Gastrocnemius medialis (tissue), 4 donors: Measurements from ENCODE around the gene UBC. TPM values are rescaled to one million over a fixed set of nuclear protein-coding genes. Genes with fewer than 3 reads are reported as not detected.

Experiments
- ATAC-seq, 2 donors: fragments of 150-250 bp; one replicate each; pipeline ENCODE4 v1.9.1; 2016
- DNase-seq, 2 donors: peaks; one replicate each; pipeline ENCODE4 v3.0.0-alpha.2; 2019
- H3K27ac ChIP-seq, 4 donors: fragments of 200-600 bp; sonication (generic); 1 replicate in 1 of 4; 2 replicates in 3 of 4; pipeline ENCODE4 v1.5.1; 2016 to 2018; ENCODE audit warnings: mild to moderate bottlenecking in 2 of 4, moderate library complexity in 1 of 4
- H3K27me3 ChIP-seq, 3 donors: fragments of 200-600 bp; sonication (generic) in 2 of 3; 1 replicate in 1 of 3; 2 replicates in 2 of 3; pipeline versions ENCODE4 v1.5.1 to v1.6.0; 2016 to 2019; ENCODE audit warnings: mild to moderate bottlenecking in 1 of 3, moderate library complexity in 1 of 3
- H3K36me3 ChIP-seq, 2 donors: fragments of 200-600 bp; sonication (generic) in 1 of 2; one replicate each; pipeline ENCODE4 v1.5.1; 2017 to 2018
- H3K4me1 ChIP-seq, 2 donors: fragments of 200-600 bp; sonication (generic) in 1 of 2; one replicate each; pipeline ENCODE4 v1.5.1; 2016 to 2017; ENCODE audit warnings: mild to moderate bottlenecking in 2 of 2
- H3K4me3 ChIP-seq, 4 donors: fragments of 200-600 bp; sonication (generic) in 3 of 4; 1 replicate in 1 of 4; 2 replicates in 3 of 4; pipeline ENCODE4 v1.5.1; 2016 to 2019; ENCODE audit warnings: mild to moderate bottlenecking in 2 of 4
- H3K9me3 ChIP-seq, 3 donors: fragments of 200-600 bp; sonication (generic) in 2 of 3; 1 replicate in 1 of 3; 2 replicates in 2 of 3; pipeline ENCODE4 v1.5.1; 2016 to 2019
- CTCF ChIP-seq, 5 experiments: fragments of 450-650 bp in 3 of 5; fragments of 200-600 bp in 2 of 5; sonication (generic) in 2 of 5; IDR thresholded peaks in 4 of 5; conservative IDR thresholded peaks in 1 of 5; 1 replicate in 4 of 5; 2 replicates in 1 of 5; pipeline ENCODE4 v1.5.1; 2016 to 2019; ENCODE audit warnings: antibody characterized with exemption in 5 of 5, mild to moderate bottlenecking in 3 of 5, moderate library complexity in 3 of 5
- POLR2A ChIP-seq, 2 donors: fragments of 450-650 bp; IDR thresholded peaks; one replicate each; pipeline ENCODE4 v1.6.1; 2017; ENCODE audit warnings: antibody characterized with exemption in 2 of 2, mild to moderate bottlenecking in 2 of 2, moderate library complexity in 2 of 2
- in situ Hi-C, 4 donors: fragments of 200-750 bp; cut with MboI; loops; one replicate each; pipeline versions ENCODE4 v1.15.0 to v1.8.0; 2017; ENCODE audit warnings: low sequenced_read_pairs in 4 of 4
- intact Hi-C: fragments of 100-400 bp; cut with DNase I; formaldehyde crosslinking; loops from one replicate; pipeline ENCODE4 v1.15.1; 2023; ENCODE audit warnings: low total_unique reads
- total RNA-seq, 4 donors: library from RNA; depleted of rRNA; stranded (reverse); fragments of >200 nt; gene quantifications; one replicate each; pipeline versions ENCODE4 v1.1.0 to v1.2.3, GENCODE V29; 2016

UBC gene
- total RNA-seq, 4 donors from 2014 or later = 3,173 to 12,805 (median 9,048) TPM

DNA sequence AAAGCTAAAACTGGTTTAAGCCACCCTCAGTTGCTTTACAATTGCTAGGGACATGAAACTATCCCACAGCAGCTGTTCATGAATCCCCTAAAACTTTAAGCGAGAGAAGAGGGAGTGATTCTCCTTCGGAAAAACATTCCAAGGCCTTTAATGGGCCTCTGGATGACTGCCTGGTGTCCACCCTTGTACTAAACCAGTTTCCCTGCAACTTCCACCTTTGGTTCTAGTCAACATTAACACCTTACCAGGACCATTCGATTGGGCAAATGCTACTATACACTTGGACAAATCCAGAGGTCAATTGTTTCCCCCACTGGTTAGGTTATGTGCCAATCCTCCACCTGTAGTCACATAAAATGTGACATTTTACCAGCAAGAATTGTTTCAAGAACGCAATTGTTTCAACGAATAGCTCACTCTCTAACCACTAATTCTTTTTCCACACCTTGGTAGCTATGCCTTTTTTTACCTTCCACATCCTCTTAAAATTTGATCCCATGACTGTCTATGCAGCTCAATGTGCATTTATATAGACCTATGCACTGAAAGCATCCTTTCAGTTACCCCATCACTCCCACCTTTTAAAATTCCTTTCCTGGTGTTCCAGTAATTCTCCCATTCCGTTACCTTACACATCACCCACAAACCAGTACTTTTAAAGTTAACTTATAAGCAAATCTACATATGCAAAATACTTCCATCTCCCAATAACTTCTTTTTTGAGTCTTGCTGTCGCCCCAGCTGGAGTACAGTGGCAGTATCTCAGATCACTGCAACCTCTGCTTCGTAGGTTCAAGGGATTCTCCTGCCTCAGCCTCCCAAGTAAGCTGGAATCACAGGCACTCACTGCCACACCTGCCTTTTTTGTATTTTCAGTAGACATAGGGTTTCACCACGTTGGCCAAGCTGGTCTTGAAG lies 3.6 kb downstream of the UBC start:
- peaks cover 17 to 21% of the 10 kb centered on the region in 2 donors for H3K4me1 ChIP-seq
- H3K4me3 ChIP-seq = peak overlapping the region; percentile 33 to 70 (median 50)
- TF ChIP-seq POLR2A (IDR thresholded peaks at IDR 0.05) (peak in 1 of 2 donors; percentile 43), CTCF (IDR thresholded peaks at IDR 0.05 in 4 of 5, conservative IDR thresholded peaks at IDR 0.05 in 1 of 5) (no peak)
- DNase-seq = peak in 1 of 2 donors; percentile 35
- in situ Hi-C loops (loop anchor here in 1 of 4 donors (25.0 kb wide), 1 partner anchor 874 kb away; no protein-coding TSS in a partner anchor), intact Hi-C loops (loop anchor here (10.0 kb wide), 1 partner anchor 516 kb away; no protein-coding TSS in a partner anchor)
- no peaks in the 10 kb centered on the region for H3K9me3 ChIP-seq
- no peaks in the 10 kb centered on the region for H3K27me3 ChIP-seq
- peak in 1 of 2 donors; percentile 1 for ATAC-seq
- H3K27ac ChIP-seq = peak overlapping the region; percentile 68 to 76 (median 70)
- H3K36me3 ChIP-seq = peaks cover 2 to 28% of the 10 kb centered on the region in 2 donors

GRCh38 chr12:124909831-124910560 lies 4.5 kb downstream of the UBC start:
- peak; percentile 5 to 6 for ATAC-seq
- intact Hi-C loops = loop anchor here (10.0 kb wide), 1 partner anchor 515 kb away; no protein-coding TSS in a partner anchor
- H3K4me3 ChIP-seq = peak overlapping the region in 3 of 4 donors; percentile 33 to 70 (median 58)

DNA sequence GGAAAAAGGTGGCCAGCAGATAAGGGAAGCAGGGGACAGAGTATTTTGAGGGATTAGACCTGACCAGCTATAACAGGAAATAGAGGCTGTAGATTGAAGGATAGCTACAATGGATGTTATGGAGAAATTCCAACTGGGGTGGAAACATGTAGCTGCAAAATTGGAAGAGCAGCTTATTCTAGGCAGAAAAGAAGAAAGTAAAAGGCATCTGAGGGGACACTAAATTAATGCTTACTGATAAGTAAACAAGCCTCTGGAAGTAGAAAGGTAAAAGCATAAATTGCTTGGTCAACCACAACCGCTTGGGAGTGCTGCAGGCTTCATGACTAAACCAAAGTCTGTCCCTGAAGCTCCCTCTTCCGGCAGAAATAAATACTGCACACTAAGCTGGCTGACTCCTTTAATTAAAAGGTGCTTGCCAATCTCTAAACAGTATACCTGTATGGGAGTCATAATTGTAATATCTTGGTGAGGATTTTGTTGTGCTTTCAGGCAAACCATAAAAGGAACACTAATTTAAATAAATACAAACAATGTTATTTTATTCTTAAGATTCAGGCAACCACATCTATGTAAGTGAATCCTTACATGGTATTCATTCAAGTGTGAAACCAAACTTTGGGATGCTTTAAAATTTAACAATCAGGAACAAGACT lies 7.7 kb downstream of the UBC start:
- no peak overlapping the region for H3K4me3 ChIP-seq
- in situ Hi-C loops = loop anchor here in 1 of 4 donors (25.0 kb wide), 1 partner anchor 869 kb away; no protein-coding TSS in a partner anchor
- TF ChIP-seq CTCF (IDR thresholded peaks at IDR 0.05 in 4 of 5, conservative IDR thresholded peaks at IDR 0.05 in 1 of 5) (peak; percentile 90 to 98 (median 97)), POLR2A (IDR thresholded peaks at IDR 0.05) (no peak)
- H3K4me1 ChIP-seq = peaks cover 29 to 32% of the 10 kb centered on the region in 2 donors
- DNase-seq (peak; percentile 88), ATAC-seq (peak; percentile 52)
- intact Hi-C loops = loop anchor here (1.0 kb wide), 1 partner anchor 34 kb away; no protein-coding TSS in a partner anchor
- H3K27me3 ChIP-seq = no peaks in the 10 kb centered on the region
- H3K27ac ChIP-seq = peak overlapping the region; percentile 56 to 78 (median 60)
- no peaks in the 10 kb centered on the region for H3K9me3 ChIP-seq
- peaks cover 0 to 12% of the 10 kb centered on the region in 2 donors for H3K36me3 ChIP-seq

More at GRCh38 chr12:124909831-124910560, 4.5 kb downstream of the UBC start:
- Histone ChIP-seq H3K4me1 (peaks cover 21 to 25% of the 10 kb centered on the region in 2 donors), H3K27ac (peak overlapping the region; percentile 68 to 76 (median 70)), H3K36me3 (peaks cover 2 to 28% of the 10 kb centered on the region in 2 donors), H3K27me3 (no peaks in the 10 kb centered on the region), H3K9me3 (no peaks in the 10 kb centered on the region)
- peak in 1 of 2 donors; percentile 31 for DNase-seq
- in situ Hi-C loops = loop anchor here in 1 of 4 donors (25.0 kb wide), 1 partner anchor 873 kb away; no protein-coding TSS in a partner anchor
- TF ChIP-seq POLR2A (IDR thresholded peaks at IDR 0.05) = no peak
- TF ChIP-seq CTCF (IDR thresholded peaks at IDR 0.05 in 4 of 5, conservative IDR thresholded peaks at IDR 0.05 in 1 of 5) = no peak
